ENCODE data around the gene PRM2. TPM values are rescaled to one million over a fixed set of nuclear protein-coding genes. Genes with fewer than 3 reads are reported as not detected.

Gene PRM2
- total RNA-seq, 5 donors from 2014 or later (not counting 1 experiment from before 2014, with no cell fraction given), result not detected

- no peak overlapping the region for H3K27ac ChIP-seq (ENCODE audit: low read length)
- no peak overlapping the region for H3K4me3 ChIP-seq (ENCODE audit: control insufficient read depth in 1 of 2, extremely low read depth in 1 of 2, low read length in 1 of 2)
- ChIA-PET POLR2A (no interaction called here), CTCF (no interaction called here)
- ATAC-seq (replicated peaks in 1 of 4) (no peak), DNase-seq (no peak)
- H3K9me3 ChIP-seq, result no peaks in the 10 kb centered on the region
- Mint-ChIP-seq H3K27ac (peak overlapping the region in 1 of 2 donors; percentile 95), H3K27me3 (no peaks in the 10 kb centered on the region), H3K4me1 (peaks cover 23 to 28% (median 24%) of the 10 kb centered on the region in 3 donors), H3K9me3 (no peaks in the 10 kb centered on the region), H3K36me3 (no peaks in the 10 kb centered on the region), H3K4me3 (no peak overlapping the region)
- no peaks in the 10 kb centered on the region for H3K27me3 ChIP-seq (replicated peaks in 1 of 2; ENCODE audit: control insufficient read depth in 2 of 2, extremely low read depth in 1 of 2, insufficient read depth in 2 of 2, low read length in 1 of 2)
- peaks cover 20 to 22% of the 10 kb centered on the region in 2 experiments for H3K4me1 ChIP-seq (ENCODE audit: control insufficient read depth in 1 of 2, extremely low read depth in 1 of 2, insufficient read depth in 2 of 2, low read length in 2 of 2)
- H3K36me3 ChIP-seq (ENCODE audit: control insufficient read depth in 2 of 2, extremely low read depth in 1 of 2, insufficient read depth in 1 of 2, low read length in 1 of 2), result no peaks in the 10 kb centered on the region
- WGBS (ENCODE audit: insufficient coverage), result 100% methylated on average over 5 of the region's 7 CpGs
Observed at GRCh38 chr16:11265124-11265523, 11.2 kb downstream of the PRM2 start.

- ATAC-seq (replicated peaks in 1 of 4), result peak in 2 of 4 experiments; percentile 26 to 27
- POLR2A ChIA-PET, result interaction anchor here in 1 of 2 donors (0.6 to 1.6 kb wide), 2 partner anchors 39 to 307 kb away, joined by 3 to 4 read pairs; no protein-coding TSS in a partner anchor
Observed at GRCh38 chr16:11264155-11264832, 12.0 kb downstream of the PRM2 start.

DNA sequence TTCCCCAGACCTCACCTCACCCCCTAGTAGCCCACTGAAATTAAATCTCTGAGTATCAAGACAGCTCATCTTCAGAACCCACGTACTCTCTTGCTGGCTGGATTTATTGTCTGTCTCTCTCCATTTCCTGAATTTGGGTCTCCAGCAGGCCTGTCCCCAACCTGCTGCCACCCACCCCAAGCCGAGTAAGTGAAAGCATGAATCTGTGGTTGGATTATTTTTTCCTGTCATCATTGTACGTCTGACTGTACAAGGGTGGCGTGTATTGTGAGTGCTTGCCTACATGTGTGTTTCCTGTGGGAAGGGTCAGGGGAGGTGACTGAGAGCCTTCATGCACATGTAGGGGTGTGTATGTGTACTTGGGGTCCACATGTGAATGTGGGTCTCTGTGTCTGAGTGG, 12.5 kb downstream of the PRM2 start:
- H3K27me3 ChIP-seq (replicated peaks in 1 of 2; ENCODE audit: control insufficient read depth in 2 of 2, extremely low read depth in 1 of 2, insufficient read depth in 2 of 2, low read length in 1 of 2), result no peaks in the 10 kb centered on the region
- ATAC-seq (replicated peaks in 1 of 4) (peak; percentile 84 to 88 (median 86)), DNase-seq (peak in 29 of 35 experiments; percentile 9 to 71 (median 39))
- no peaks in the 10 kb centered on the region for H3K36me3 ChIP-seq (ENCODE audit: control insufficient read depth in 2 of 2, extremely low read depth in 1 of 2, insufficient read depth in 1 of 2, low read length in 1 of 2)
- no peaks in the 10 kb centered on the region for H3K36me3 Mint-ChIP-seq
- ChIA-PET CTCF (interaction anchor here in 1 of 2 donors (1.0 kb wide), 1 partner anchor 9 kb away, joined by 5 read pairs; no protein-coding TSS in a partner anchor), POLR2A (interaction anchor here in 1 of 2 donors (0.6 to 1.6 kb wide), 2 partner anchors 39 to 306 kb away, joined by 3 to 4 read pairs; no protein-coding TSS in a partner anchor)
- no peaks in the 10 kb centered on the region for H3K27me3 Mint-ChIP-seq
- H3K27ac Mint-ChIP-seq, result peak overlapping the region; percentile 94 to 95
- H3K4me1 Mint-ChIP-seq, result peaks cover 31 to 38% (median 36%) of the 10 kb centered on the region in 3 donors
- WGBS (ENCODE audit: insufficient coverage), result 0% methylated on average over 3 of the region's 4 CpGs
- H3K4me3 Mint-ChIP-seq, result peak overlapping the region; percentile 26 to 48 (median 42)
- H3K9me3 Mint-ChIP-seq, result no peaks in the 10 kb centered on the region
- H3K9me3 ChIP-seq, result no peaks in the 10 kb centered on the region
- H3K4me3 ChIP-seq (ENCODE audit: control insufficient read depth in 1 of 2, extremely low read depth in 1 of 2, low read length in 1 of 2), result no peak overlapping the region
- peak overlapping the region; percentile 13 for H3K27ac ChIP-seq (ENCODE audit: low read length)
- peaks cover 22 to 30% of the 10 kb centered on the region in 2 experiments for H3K4me1 ChIP-seq (ENCODE audit: control insufficient read depth in 1 of 2, extremely low read depth in 1 of 2, insufficient read depth in 2 of 2, low read length in 2 of 2)

More at GRCh38 chr16:11264155-11264832, 12.0 kb downstream of the PRM2 start:
- no peak for DNase-seq
- CTCF ChIA-PET, result interaction anchor here in 1 of 2 donors (1.0 kb wide), 1 partner anchor 9 kb away, joined by 5 read pairs; no protein-coding TSS in a partner anchor
- peak overlapping the region; percentile 26 to 48 (median 42) for H3K4me3 Mint-ChIP-seq
- no peaks in the 10 kb centered on the region for H3K36me3 Mint-ChIP-seq
- H3K27ac ChIP-seq (ENCODE audit: low read length), result peak overlapping the region; percentile 13
- H3K4me3 ChIP-seq (ENCODE audit: control insufficient read depth in 1 of 2, extremely low read depth in 1 of 2, low read length in 1 of 2), result no peak overlapping the region
- peak overlapping the region; percentile 94 to 95 for H3K27ac Mint-ChIP-seq
- H3K27me3 ChIP-seq (replicated peaks in 1 of 2; ENCODE audit: control insufficient read depth in 2 of 2, extremely low read depth in 1 of 2, insufficient read depth in 2 of 2, low read length in 1 of 2), result no peaks in the 10 kb centered on the region
- H3K4me1 ChIP-seq (ENCODE audit: control insufficient read depth in 1 of 2, extremely low read depth in 1 of 2, insufficient read depth in 2 of 2, low read length in 2 of 2), result peaks cover 20 to 24% of the 10 kb centered on the region in 2 experiments
- no peaks in the 10 kb centered on the region for H3K27me3 Mint-ChIP-seq
- H3K9me3 ChIP-seq, result no peaks in the 10 kb centered on the region
- peaks cover 27 to 32% (median 31%) of the 10 kb centered on the region in 3 donors for H3K4me1 Mint-ChIP-seq
- no peaks in the 10 kb centered on the region for H3K9me3 Mint-ChIP-seq
- no peaks in the 10 kb centered on the region for H3K36me3 ChIP-seq (ENCODE audit: control insufficient read depth in 2 of 2, extremely low read depth in 1 of 2, insufficient read depth in 1 of 2, low read length in 1 of 2)
- WGBS (ENCODE audit: insufficient coverage), result 33% methylated on average over 2 of the region's 9 CpGs

DNA sequence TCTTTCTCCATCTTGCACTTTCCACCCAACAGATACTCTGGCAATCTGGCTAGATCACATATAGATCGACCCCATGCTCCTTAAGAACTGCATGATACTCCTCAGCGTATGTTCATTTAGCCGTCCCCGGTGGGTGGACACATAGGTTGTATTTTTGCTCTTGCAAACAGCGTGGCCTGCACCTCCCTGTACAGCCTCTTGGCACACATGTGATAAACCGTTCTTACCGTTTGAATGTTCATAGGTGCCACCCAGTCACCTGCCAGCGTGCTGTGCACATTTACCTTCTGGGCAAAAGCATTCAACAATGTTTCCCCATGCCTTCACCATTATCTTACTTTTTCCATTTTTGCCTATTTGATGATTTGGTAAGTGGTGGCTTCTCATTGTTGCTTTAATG, 13.4 kb downstream of the PRM2 start:
- Mint-ChIP-seq H3K36me3 (no peaks in the 10 kb centered on the region), H3K4me1 (peaks cover 39 to 45% (median 44%) of the 10 kb centered on the region in 3 donors), H3K27ac (peak overlapping the region; percentile 94 to 95), H3K27me3 (no peaks in the 10 kb centered on the region), H3K4me3 (peak overlapping the region in 1 of 3 donors; percentile 14), H3K9me3 (no peaks in the 10 kb centered on the region)
- peaks cover 26 to 38% of the 10 kb centered on the region in 2 experiments for H3K4me1 ChIP-seq (ENCODE audit: control insufficient read depth in 1 of 2, extremely low read depth in 1 of 2, insufficient read depth in 2 of 2, low read length in 2 of 2)
- WGBS (ENCODE audit: insufficient coverage), result 81% methylated on average over 6 of the region's 8 CpGs
- no peaks in the 10 kb centered on the region for H3K9me3 ChIP-seq
- H3K36me3 ChIP-seq (ENCODE audit: control insufficient read depth in 2 of 2, extremely low read depth in 1 of 2, insufficient read depth in 1 of 2, low read length in 1 of 2), result no peaks in the 10 kb centered on the region
- no peak for ATAC-seq (replicated peaks in 1 of 4)
- H3K27ac ChIP-seq (ENCODE audit: low read length), result no peak overlapping the region
- no peak overlapping the region for H3K4me3 ChIP-seq (ENCODE audit: control insufficient read depth in 1 of 2, extremely low read depth in 1 of 2, low read length in 1 of 2)
- ChIA-PET CTCF (interaction anchor here (1.0 to 1.3 kb wide), 2 partner anchors 8 to 95 kb away, joined by 3 to 5 read pairs; no protein-coding TSS in a partner anchor), POLR2A (interaction anchor here in 1 of 2 donors (1.6 kb wide), 1 partner anchor 38 kb away, joined by 4 read pairs; no protein-coding TSS in a partner anchor)
- peak in 1 of 35 experiments; percentile 28 for DNase-seq
- no peaks in the 10 kb centered on the region for H3K27me3 ChIP-seq (replicated peaks in 1 of 2; ENCODE audit: control insufficient read depth in 2 of 2, extremely low read depth in 1 of 2, insufficient read depth in 2 of 2, low read length in 1 of 2)

GRCh38 chr16:11260596-11260966, 15.7 kb downstream of the PRM2 start:
- peaks cover 49 to 57% (median 55%) of the 10 kb centered on the region in 3 donors for H3K4me1 Mint-ChIP-seq
- ChIA-PET POLR2A (no interaction called here), CTCF (interaction anchor here in 1 of 2 donors (0.5 kb wide), 1 partner anchor 275 kb away, joined by 6 read pairs; no protein-coding TSS in a partner anchor)
- no peaks in the 10 kb centered on the region for H3K9me3 ChIP-seq
- DNase-seq (no peak), ATAC-seq (replicated peaks in 1 of 4) (no peak)
- H3K9me3 Mint-ChIP-seq, result no peaks in the 10 kb centered on the region
- no peak overlapping the region for H3K4me3 ChIP-seq (ENCODE audit: control insufficient read depth in 1 of 2, extremely low read depth in 1 of 2, low read length in 1 of 2)
- no peaks in the 10 kb centered on the region for H3K27me3 Mint-ChIP-seq
- H3K4me3 Mint-ChIP-seq, result no peak overlapping the region
- H3K27ac ChIP-seq (ENCODE audit: low read length), result no peak overlapping the region
- H3K27ac Mint-ChIP-seq, result peak overlapping the region; percentile 34 to 62
- no peaks in the 10 kb centered on the region for H3K36me3 Mint-ChIP-seq
- no CpG with 5 or more reads among the region's 3 CpGs for WGBS (ENCODE audit: insufficient coverage)
- peaks cover 36 to 52% of the 10 kb centered on the region in 2 experiments for H3K4me1 ChIP-seq (ENCODE audit: control insufficient read depth in 1 of 2, extremely low read depth in 1 of 2, insufficient read depth in 2 of 2, low read length in 2 of 2)
- no peaks in the 10 kb centered on the region for H3K27me3 ChIP-seq (replicated peaks in 1 of 2; ENCODE audit: control insufficient read depth in 2 of 2, extremely low read depth in 1 of 2, insufficient read depth in 2 of 2, low read length in 1 of 2)
- no peaks in the 10 kb centered on the region for H3K36me3 ChIP-seq (ENCODE audit: control insufficient read depth in 2 of 2, extremely low read depth in 1 of 2, insufficient read depth in 1 of 2, low read length in 1 of 2)

- no peak for DNase-seq
- Histone ChIP-seq H3K9me3 (no peaks in the 10 kb centered on the region), H3K4me3 (ENCODE audit: control insufficient read depth in 1 of 2, extremely low read depth in 1 of 2, low read length in 1 of 2) (no peak overlapping the region), H3K27ac (ENCODE audit: low read length) (no peak overlapping the region), H3K36me3 (ENCODE audit: control insufficient read depth in 2 of 2, extremely low read depth in 1 of 2, insufficient read depth in 1 of 2, low read length in 1 of 2) (no peaks in the 10 kb centered on the region), H3K27me3 (replicated peaks in 1 of 2; ENCODE audit: control insufficient read depth in 2 of 2, extremely low read depth in 1 of 2, insufficient read depth in 2 of 2, low read length in 1 of 2) (no peaks in the 10 kb centered on the region), H3K4me1 (ENCODE audit: control insufficient read depth in 1 of 2, extremely low read depth in 1 of 2, insufficient read depth in 2 of 2, low read length in 2 of 2) (peaks cover 36 to 52% of the 10 kb centered on the region in 2 experiments)
- Mint-ChIP-seq H3K4me1 (peaks cover 49 to 57% (median 52%) of the 10 kb centered on the region in 3 donors), H3K27me3 (no peaks in the 10 kb centered on the region), H3K27ac (peak overlapping the region; percentile 83), H3K36me3 (no peaks in the 10 kb centered on the region), H3K9me3 (no peaks in the 10 kb centered on the region), H3K4me3 (peak overlapping the region in 1 of 3 donors; percentile 18)
- ATAC-seq (replicated peaks in 1 of 4), result no peak
- 95% methylated on average over 7 of the region's 12 CpGs for WGBS (ENCODE audit: insufficient coverage)
- ChIA-PET CTCF (interaction anchor here (0.5 to 0.6 kb wide), 2 partner anchors 150 to 274 kb away, joined by 3 to 6 read pairs; no protein-coding TSS in a partner anchor), POLR2A (no interaction called here)
Observed at GRCh38 chr16:11259655-11260595, 16.4 kb downstream of the PRM2 start.
